GM12878 (cell line): Measurements from ENCODE around the gene ARHGAP30. TPM values are rescaled to one million over a fixed set of nuclear protein-coding genes. Genes with fewer than 3 reads are reported as not detected.
A peak's percentile ranks its signal among the peaks of the same experiment; 100 is the strongest.

Experiments
- CBX5 ChIP-seq: sonication (generic); IDR thresholded peaks from 2 replicates; pipeline ENCODE4 v1.6.1; 2016; ENCODE audit warnings: low read depth, moderate library complexity, mild to moderate bottlenecking, inconsistent platforms
- EZH2 ChIP-seq: IDR thresholded peaks from 2 replicates; pipeline ENCODE4 v1.6.1; 2012; ENCODE audit warnings: low read depth, mild to moderate bottlenecking, control low read depth, inconsistent platforms, low read length, borderline replicate concordance; ENCODE audit not compliant: control insufficient read depth
- GABPA ChIP-seq: IDR thresholded peaks from 2 replicates; pipeline ENCODE4 v1.6.1; 2014; ENCODE audit warnings: antibody characterized with exemption, low read depth, mild to moderate bottlenecking, inconsistent platforms
- HDGF ChIP-seq: fragments of 450-650 bp; IDR thresholded peaks from 2 replicates; pipeline ENCODE4 v1.6.1; 2016; ENCODE audit warnings: antibody characterized with exemption
- IKZF1 ChIP-seq: fragments of 450-650 bp; conservative IDR thresholded peaks from 2 replicates; pipeline ENCODE4 v1.6.1; 2017; ENCODE audit warnings: antibody characterized with exemption, mild to moderate bottlenecking
- IKZF2 ChIP-seq, 2 experiments: fragments of 450-650 bp; IDR thresholded peaks; 2 replicates each; pipeline ENCODE4 v1.6.1; 2017; ENCODE audit warnings: mild to moderate bottlenecking in 2 of 2, moderate library complexity in 2 of 2
- KAT2A ChIP-seq: conservative IDR thresholded peaks from 2 replicates; pipeline ENCODE4 v1.6.1; 2011; ENCODE audit warnings: low read depth, low read length; ENCODE audit not compliant: control insufficient read depth
- MYB ChIP-seq: fragments of 150-350 bp; IDR thresholded peaks from 2 replicates; pipeline ENCODE4 v1.6.1; 2014; ENCODE audit warnings: mild to moderate bottlenecking, low read depth, low read length, borderline replicate concordance
- PAX8 ChIP-seq: fragments of 450-650 bp; IDR thresholded peaks from 2 replicates; pipeline ENCODE4 v1.6.1; 2017; ENCODE audit warnings: mild to moderate bottlenecking, moderate library complexity
- RBBP5 ChIP-seq: fragments of 200-600 bp; sonication (generic); conservative IDR thresholded peaks from 2 replicates; pipeline ENCODE4 v1.6.1; 2016
- SMARCA5 ChIP-seq: fragments of 450-650 bp; IDR thresholded peaks from 2 replicates; pipeline ENCODE4 v1.6.1; 2017; ENCODE audit warnings: mild to moderate bottlenecking
- SPI1 ChIP-seq: IDR thresholded peaks from 2 replicates; pipeline ENCODE4 v1.6.1; 2011; ENCODE audit warnings: low read depth, mild to moderate bottlenecking, low read length, moderate library complexity, borderline replicate concordance; ENCODE audit not compliant: insufficient read depth
- SRF ChIP-seq, 2 experiments: IDR thresholded peaks; 2 replicates each; pipeline ENCODE4 v1.6.1; 2011; ENCODE audit warnings: low read depth in 2 of 2, low read length in 2 of 2, mild to moderate bottlenecking in 1 of 2, moderate library complexity in 1 of 2
- TCF3 ChIP-seq: IDR thresholded peaks from 2 replicates; pipeline ENCODE4 v1.6.1; 2012; ENCODE audit warnings: low read depth, mild to moderate bottlenecking, low read length, borderline replicate concordance; ENCODE audit not compliant: insufficient read depth
- ZNF207 ChIP-seq: fragments of 450-650 bp; IDR thresholded peaks from 2 replicates; pipeline ENCODE4 v1.6.1; 2014; ENCODE audit warnings: antibody characterized with exemption, mild to moderate bottlenecking, borderline replicate concordance
- ZNF217 ChIP-seq: fragments of 450-650 bp; IDR thresholded peaks from 2 replicates; pipeline ENCODE4 v1.6.1; 2017; ENCODE audit warnings: antibody characterized with exemption, mild to moderate bottlenecking
- ZNF274 ChIP-seq: IDR thresholded peaks from one replicate; pipeline ENCODE4 v1.8.0; 2011; ENCODE audit not compliant: insufficient read length, insufficient read depth
- polyA plus RNA-seq, 11 experiments: library from polyadenylated mRNA; depleted of rRNA in 4 of 11; unstranded in 6 of 11; stranded (reverse) in 5 of 11; fragments of >200 nt; fragmentation: Nextera tagmentation in 4 of 11; fragmentation: Illumina TruSeq in 1 of 11; extraction: Ambion mirVana in 4 of 11; extraction: Trizol in 1 of 11; gene quantifications; 1 replicate in 1 of 11; 2 replicates in 10 of 11; pipeline versions ENCODE4 v1.2.1 to v1.2.3, GENCODE V29; 2011 to 2016; ENCODE audit warnings: inconsistent platforms in 2 of 11, missing spikeins in 2 of 11, low read depth in 1 of 11
- total RNA-seq, 4 experiments: library from RNA; depleted of rRNA in 3 of 4; stranded (reverse); fragments of >200 nt in 3 of 4; fragmentation: Illumina TruSeq in 1 of 4; extraction: Trizol in 1 of 4; gene quantifications; 2 replicates each; pipeline versions ENCODE4 v1.2.1 to v1.2.3, GENCODE V29; 2013 to 2021
- TF ChIP-seq, protein P1 (sequence below): fragments of 450-650 bp; conservative IDR thresholded peaks from 2 replicates; pipeline ENCODE4 v1.6.1; 2017; ENCODE audit warnings: mild to moderate bottlenecking, moderate library complexity
- TF ChIP-seq, protein P2 (sequence below), 3 experiments: IDR thresholded peaks in 2 of 3; conservative IDR thresholded peaks in 1 of 3; 2 replicates each; pipeline ENCODE4 v1.5.1; 2011; ENCODE audit warnings: low read depth in 3 of 3, low read length in 3 of 3, mild to moderate bottlenecking in 3 of 3, control low read depth in 2 of 3, moderate library complexity in 2 of 3, inconsistent platforms in 1 of 3, mixed read lengths in 1 of 3; ENCODE audit not compliant: control insufficient read depth in 2 of 3, insufficient read depth in 1 of 3; ENCODE audit errors: extremely low read depth in 1 of 3
- TF ChIP-seq, protein P3 (sequence below): fragments of 450-650 bp; IDR thresholded peaks from 2 replicates; pipeline ENCODE4 v1.6.1; 2017; ENCODE audit warnings: mild to moderate bottlenecking, moderate library complexity
- TF ChIP-seq, protein P4 (sequence below): fragments of 450-650 bp; IDR thresholded peaks from 2 replicates; pipeline ENCODE4 v1.6.1; 2017; ENCODE audit warnings: borderline replicate concordance

ARHGAP30 gene
- total and polyA plus RNA-seq, 10 of the 15 experiments (the other 5 are each of a cell fraction or from before 2014, with no cell fraction given), result 12.9 to 143 (median 76.3) TPM

DNA sequence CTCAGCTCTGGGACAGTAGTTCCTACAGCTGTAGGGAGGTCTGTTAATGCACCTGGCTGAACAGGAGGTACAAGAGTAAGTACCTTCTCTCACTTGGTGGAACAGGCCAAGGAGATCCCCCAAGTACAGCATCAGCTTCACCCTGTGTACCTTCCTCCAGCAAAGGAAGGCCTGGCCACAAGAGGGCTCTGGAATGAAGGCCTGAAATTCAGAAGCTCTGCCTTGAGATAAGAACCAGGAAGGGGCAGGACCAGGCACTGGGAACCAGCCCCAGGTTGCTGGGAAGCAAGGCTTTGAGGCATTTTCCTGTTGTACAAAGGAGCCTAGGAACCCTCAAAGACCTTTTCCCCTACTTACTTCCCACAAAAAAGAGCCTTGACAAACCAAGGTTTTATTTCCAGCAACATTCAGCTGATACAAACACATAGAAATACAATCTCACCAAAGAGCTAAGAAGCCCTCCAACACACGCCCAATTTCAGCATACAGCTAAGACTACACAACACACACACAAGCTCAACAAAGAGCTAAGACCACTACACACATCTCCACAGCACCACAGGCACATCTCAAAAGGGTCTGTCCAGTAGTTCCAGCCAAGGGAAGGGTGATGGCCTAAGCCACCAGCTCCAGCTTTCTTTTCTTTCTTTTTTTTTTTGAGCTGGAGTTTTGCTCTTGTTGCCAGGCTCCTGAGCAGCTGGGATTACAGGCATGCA is 72.2 kb downstream of the ARHGAP30 start (continued):
- TF ChIP-seq, protein P1, sequence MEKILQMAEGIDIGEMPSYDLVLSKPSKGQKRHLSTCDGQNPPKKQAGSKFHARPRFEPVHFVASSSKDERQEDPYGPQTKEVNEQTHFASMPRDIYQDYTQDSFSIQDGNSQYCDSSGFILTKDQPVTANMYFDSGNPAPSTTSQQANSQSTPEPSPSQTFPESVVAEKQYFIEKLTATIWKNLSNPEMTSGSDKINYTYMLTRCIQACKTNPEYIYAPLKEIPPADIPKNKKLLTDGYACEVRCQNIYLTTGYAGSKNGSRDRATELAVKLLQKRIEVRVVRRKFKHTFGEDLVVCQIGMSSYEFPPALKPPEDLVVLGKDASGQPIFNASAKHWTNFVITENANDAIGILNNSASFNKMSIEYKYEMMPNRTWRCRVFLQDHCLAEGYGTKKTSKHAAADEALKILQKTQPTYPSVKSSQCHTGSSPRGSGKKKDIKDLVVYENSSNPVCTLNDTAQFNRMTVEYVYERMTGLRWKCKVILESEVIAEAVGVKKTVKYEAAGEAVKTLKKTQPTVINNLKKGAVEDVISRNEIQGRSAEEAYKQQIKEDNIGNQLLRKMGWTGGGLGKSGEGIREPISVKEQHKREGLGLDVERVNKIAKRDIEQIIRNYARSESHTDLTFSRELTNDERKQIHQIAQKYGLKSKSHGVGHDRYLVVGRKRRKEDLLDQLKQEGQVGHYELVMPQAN, result no peak
- TF ChIP-seq TCF3 (no peak), CBX5 (0 out of 2 replicates have a peak, but pooled peaks have one; percentile 45), PAX8 (no peak), GABPA (no peak), SMARCA5 (0 out of 2 replicates have a peak, but pooled peaks have one; percentile 44), RBBP5 (no peak), ZNF207 (no peak), KAT2A (no peak), EZH2 (no peak), HDGF (no peak), IKZF1 (0 out of 2 replicates have a peak, but pooled peaks have one; percentile 22), SRF (IDR thresholded peaks at IDR 0.05; ENCODE audit: low read depth in 2 of 2, low read length in 2 of 2) (no peak), ZNF217 (no peak), ZNF274 (no peak), SPI1 (no peak), IKZF2 (IDR thresholded peaks at IDR 0.05) (peak in 1 of 2 experiments; percentile 34; a peak in 1 of 4 replicates), MYB (no peak)
- TF ChIP-seq, protein P2, sequence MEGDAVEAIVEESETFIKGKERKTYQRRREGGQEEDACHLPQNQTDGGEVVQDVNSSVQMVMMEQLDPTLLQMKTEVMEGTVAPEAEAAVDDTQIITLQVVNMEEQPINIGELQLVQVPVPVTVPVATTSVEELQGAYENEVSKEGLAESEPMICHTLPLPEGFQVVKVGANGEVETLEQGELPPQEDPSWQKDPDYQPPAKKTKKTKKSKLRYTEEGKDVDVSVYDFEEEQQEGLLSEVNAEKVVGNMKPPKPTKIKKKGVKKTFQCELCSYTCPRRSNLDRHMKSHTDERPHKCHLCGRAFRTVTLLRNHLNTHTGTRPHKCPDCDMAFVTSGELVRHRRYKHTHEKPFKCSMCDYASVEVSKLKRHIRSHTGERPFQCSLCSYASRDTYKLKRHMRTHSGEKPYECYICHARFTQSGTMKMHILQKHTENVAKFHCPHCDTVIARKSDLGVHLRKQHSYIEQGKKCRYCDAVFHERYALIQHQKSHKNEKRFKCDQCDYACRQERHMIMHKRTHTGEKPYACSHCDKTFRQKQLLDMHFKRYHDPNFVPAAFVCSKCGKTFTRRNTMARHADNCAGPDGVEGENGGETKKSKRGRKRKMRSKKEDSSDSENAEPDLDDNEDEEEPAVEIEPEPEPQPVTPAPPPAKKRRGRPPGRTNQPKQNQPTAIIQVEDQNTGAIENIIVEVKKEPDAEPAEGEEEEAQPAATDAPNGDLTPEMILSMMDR (IDR thresholded peaks at IDR 0.05 in 2 of 3, conservative IDR thresholded peaks at IDR 0.05 in 1 of 3; ENCODE audit: control insufficient read depth in 2 of 3, extremely low read depth in 1 of 3, insufficient read depth in 1 of 3, low read depth in 3 of 3, low read length in 3 of 3), result peak; percentile 65 to 80 (median 72)
- TF ChIP-seq, protein P3, sequence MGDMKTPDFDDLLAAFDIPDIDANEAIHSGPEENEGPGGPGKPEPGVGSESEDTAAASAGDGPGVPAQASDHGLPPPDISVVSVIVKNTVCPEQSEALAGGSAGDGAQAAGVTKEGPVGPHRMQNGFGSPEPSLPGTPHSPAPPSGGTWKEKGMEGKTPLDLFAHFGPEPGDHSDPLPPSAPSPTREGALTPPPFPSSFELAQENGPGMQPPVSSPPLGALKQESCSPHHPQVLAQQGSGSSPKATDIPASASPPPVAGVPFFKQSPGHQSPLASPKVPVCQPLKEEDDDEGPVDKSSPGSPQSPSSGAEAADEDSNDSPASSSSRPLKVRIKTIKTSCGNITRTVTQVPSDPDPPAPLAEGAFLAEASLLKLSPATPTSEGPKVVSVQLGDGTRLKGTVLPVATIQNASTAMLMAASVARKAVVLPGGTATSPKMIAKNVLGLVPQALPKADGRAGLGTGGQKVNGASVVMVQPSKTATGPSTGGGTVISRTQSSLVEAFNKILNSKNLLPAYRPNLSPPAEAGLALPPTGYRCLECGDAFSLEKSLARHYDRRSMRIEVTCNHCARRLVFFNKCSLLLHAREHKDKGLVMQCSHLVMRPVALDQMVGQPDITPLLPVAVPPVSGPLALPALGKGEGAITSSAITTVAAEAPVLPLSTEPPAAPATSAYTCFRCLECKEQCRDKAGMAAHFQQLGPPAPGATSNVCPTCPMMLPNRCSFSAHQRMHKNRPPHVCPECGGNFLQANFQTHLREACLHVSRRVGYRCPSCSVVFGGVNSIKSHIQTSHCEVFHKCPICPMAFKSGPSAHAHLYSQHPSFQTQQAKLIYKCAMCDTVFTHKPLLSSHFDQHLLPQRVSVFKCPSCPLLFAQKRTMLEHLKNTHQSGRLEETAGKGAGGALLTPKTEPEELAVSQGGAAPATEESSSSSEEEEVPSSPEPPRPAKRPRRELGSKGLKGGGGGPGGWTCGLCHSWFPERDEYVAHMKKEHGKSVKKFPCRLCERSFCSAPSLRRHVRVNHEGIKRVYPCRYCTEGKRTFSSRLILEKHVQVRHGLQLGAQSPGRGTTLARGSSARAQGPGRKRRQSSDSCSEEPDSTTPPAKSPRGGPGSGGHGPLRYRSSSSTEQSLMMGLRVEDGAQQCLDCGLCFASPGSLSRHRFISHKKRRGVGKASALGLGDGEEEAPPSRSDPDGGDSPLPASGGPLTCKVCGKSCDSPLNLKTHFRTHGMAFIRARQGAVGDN, result no peak
- TF ChIP-seq, protein P4, sequence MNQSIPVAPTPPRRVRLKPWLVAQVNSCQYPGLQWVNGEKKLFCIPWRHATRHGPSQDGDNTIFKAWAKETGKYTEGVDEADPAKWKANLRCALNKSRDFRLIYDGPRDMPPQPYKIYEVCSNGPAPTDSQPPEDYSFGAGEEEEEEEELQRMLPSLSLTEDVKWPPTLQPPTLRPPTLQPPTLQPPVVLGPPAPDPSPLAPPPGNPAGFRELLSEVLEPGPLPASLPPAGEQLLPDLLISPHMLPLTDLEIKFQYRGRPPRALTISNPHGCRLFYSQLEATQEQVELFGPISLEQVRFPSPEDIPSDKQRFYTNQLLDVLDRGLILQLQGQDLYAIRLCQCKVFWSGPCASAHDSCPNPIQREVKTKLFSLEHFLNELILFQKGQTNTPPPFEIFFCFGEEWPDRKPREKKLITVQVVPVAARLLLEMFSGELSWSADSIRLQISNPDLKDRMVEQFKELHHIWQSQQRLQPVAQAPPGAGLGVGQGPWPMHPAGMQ, result no peak
